C4-2B (cell line): ENCODE data around the gene CREB5.

Experiments
- H3K27ac ChIP-seq: fragments of 450-650 bp; 2 replicates; pipeline ENCODE4 v1.5.1; 2017
- CTCF ChIP-seq: fragments of 450-650 bp; conservative IDR thresholded peaks from 2 replicates; pipeline ENCODE4 v1.5.1; 2017; ENCODE audit warnings: mild to moderate bottlenecking
- ZFX ChIP-seq: fragments of 450-650 bp; IDR thresholded peaks from 2 replicates; pipeline ENCODE4 v1.6.1; 2017

The CREB5 gene, protein sequence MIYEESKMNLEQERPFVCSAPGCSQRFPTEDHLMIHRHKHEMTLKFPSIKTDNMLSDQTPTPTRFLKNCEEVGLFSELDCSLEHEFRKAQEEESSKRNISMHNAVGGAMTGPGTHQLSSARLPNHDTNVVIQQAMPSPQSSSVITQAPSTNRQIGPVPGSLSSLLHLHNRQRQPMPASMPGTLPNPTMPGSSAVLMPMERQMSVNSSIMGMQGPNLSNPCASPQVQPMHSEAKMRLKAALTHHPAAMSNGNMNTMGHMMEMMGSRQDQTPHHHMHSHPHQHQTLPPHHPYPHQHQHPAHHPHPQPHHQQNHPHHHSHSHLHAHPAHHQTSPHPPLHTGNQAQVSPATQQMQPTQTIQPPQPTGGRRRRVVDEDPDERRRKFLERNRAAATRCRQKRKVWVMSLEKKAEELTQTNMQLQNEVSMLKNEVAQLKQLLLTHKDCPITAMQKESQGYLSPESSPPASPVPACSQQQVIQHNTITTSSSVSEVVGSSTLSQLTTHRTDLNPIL

DNA sequence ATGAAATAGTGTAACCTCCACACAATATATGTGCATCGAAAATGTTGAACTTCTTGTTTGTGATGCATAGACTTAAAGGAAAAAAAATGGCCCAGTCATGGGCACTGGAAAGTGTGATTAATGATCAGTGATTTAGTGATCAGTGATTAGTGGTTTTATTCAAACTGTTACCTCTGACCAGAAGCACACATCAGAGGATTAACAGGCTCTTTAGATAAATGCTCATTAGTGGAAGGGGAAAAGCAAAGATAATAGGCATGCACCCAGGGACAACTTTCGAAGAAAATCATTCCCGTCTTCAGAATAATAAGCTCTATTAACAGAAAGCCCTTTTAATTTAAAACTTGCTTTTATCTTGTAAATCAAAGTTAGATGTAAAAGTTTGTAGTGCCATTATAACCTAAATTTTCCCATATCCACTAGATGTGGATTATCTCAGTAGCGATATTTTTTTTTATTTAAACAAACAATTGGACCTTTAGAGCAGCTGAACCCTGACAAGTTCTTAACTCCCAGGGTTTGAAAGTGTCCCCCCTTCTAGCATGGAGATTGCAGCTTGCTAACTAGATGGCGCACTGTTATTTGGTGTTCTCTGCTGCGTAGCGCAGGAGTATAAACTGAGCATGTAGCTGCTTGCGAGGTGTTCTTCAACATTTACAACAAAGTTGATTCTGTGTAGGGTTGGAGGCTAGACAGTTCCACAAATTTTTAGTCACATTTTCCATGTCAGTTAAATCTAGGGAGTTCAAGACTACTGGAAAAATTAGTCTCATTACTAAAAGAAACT, at the start of gene CREB5:
Gene CREB5, plus strand, starts transcription at position 643 of the 787 bp plus-strand sequence. CDS start 397 bp downstream, outside the sequence.
- no peak within 1 kb of the TSS for H3K27ac ChIP-seq
- no peak for TF ChIP-seq ZFX
- peak; percentile 50 for TF ChIP-seq CTCF

GRCh38 chr7:28362812-28363211, 49.5 kb upstream of the CREB5 start:
- TF ChIP-seq CTCF (peak; percentile 44), ZFX (no peak)

DNA sequence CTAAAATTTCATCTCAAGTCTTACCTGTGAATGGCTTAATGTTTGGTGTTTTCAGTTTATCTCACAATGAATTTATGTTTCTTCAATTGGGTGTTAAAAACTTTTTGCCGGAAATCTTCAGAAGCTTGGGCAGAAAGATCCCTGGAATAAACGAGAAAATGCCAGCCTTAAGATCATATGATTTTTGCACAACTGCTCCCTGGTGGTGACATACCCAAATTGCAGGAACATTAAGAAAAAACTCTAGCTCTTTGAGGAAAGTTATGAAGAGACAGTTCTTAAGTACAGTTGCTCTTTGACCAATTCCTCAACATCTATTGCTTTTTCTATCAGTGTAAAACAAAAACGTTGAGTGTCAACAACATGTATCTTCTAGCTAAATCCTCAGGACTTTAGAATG, 48.2 kb upstream of the CREB5 start:
- H3K27ac ChIP-seq: no peak overlapping the region
- TF ChIP-seq CTCF (peak; percentile 20), ZFX (no peak)

More at GRCh38 chr7:28362812-28363211, 49.5 kb upstream of the CREB5 start:
- no peak overlapping the region for H3K27ac ChIP-seq

GRCh38 chr7:28369523-28369922, 42.8 kb upstream of the CREB5 start:
- H3K27ac ChIP-seq: no peak overlapping the region
- TF ChIP-seq ZFX (no peak), CTCF (no peak)

DNA sequence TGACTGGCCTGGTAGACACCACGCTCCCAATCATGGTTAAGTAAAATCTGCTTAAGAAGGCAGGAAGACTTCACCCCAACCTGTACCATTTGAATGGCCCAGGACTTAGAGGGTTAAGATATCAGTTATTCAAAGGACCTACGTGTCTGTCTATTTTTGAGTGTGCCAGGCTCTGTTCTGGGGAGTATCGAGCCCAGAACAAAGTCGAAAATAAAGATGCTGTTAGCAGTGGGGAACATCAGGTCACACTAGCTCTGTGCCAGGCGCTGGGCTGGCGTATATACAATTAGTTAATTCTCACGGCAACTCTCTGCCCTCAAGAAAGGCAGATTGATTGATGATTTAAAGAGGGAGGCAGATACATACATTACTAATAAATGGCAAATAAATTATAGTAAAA, 40.5 kb upstream of the CREB5 start:
- TF ChIP-seq CTCF (no peak), ZFX (no peak)
- H3K27ac ChIP-seq: no peak overlapping the region

- TF ChIP-seq CTCF: no peak
- TF ChIP-seq ZFX: no peak
- H3K27ac ChIP-seq: no peak overlapping the region
Measured at GRCh38 chr7:28373990-28374389, 38.3 kb upstream of the CREB5 start.

DNA sequence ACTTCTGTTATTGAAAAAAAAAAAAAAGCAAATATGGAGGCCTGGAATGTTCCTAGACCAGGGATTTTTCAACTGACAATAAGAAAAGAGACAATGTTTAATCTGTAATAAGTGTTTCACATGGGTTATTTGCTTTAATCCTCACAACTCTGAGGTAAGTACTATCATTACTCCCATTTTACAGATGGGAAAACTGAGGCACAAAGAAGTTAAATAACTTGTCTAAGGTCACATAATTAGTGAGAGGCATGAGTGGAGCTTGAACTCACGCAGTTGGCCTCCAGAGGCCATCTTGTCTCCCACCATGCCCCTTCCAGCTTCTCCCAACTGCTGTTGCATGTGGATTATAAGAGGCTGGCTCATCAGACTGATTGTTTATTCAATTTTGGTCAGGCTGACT, 36.6 kb upstream of the CREB5 start:
- no peak for TF ChIP-seq CTCF
- no peak for TF ChIP-seq ZFX
- no peak overlapping the region for H3K27ac ChIP-seq
